Mucosa of descending colon (tissue), 3 donors: Measurements from ENCODE around the gene TMEM132C. TPM values are rescaled to one million over a fixed set of nuclear protein-coding genes. Genes with fewer than 3 reads are reported as not detected.

Source experiments
- ATAC-seq: fragments of 200-7000 bp; cut with Tn5 transposase; one replicate; pipeline ENCODE4 v1.9.1; 2020; ENCODE audit warnings: mild to moderate bottlenecking, moderate library complexity
- DNase-seq, 3 donors: peaks; one replicate each; pipeline ENCODE4 v3.0.0-alpha.2; 2020
- H3K36me3 ChIP-seq: fragments of 200-600 bp; one replicate; pipeline ENCODE4 v1.8.0; 2021; ENCODE audit warnings: low read depth, mild to moderate bottlenecking
- H3K4me1 ChIP-seq: fragments of 200-600 bp; one replicate; pipeline ENCODE4 v1.8.0; 2021; ENCODE audit warnings: low read depth, mild to moderate bottlenecking
- H3K4me3 ChIP-seq: fragments of 200-600 bp; one replicate; pipeline ENCODE4 v1.8.0; 2021; ENCODE audit warnings: mild to moderate bottlenecking
- H3K9me3 ChIP-seq: fragments of 200-600 bp; one replicate; pipeline ENCODE4 v1.8.0; 2021; ENCODE audit warnings: mild to moderate bottlenecking
- CTCF ChIP-seq: fragments of 200-600 bp; IDR thresholded peaks from one replicate; pipeline ENCODE4 v1.8.0; 2022; ENCODE audit warnings: antibody characterized with exemption, mild to moderate bottlenecking
- intact Hi-C, 2 donors: fragments of 100-400 bp; cut with DNase I in 1 of 2; cut with micrococcal nuclease in 1 of 2; formaldehyde crosslinking; loops; one replicate each; pipeline versions ENCODE4 v1.11.0 to v1.11.1; 2022; cut with DNase I, micrococcal nuclease
- total RNA-seq, 3 donors: library from RNA; stranded (reverse); fragmentation: NEBNext Ultra II Directional in 2 of 3; extraction: Animal tissue kit (Norgen Biotek cat#: 25700) in 2 of 3; gene quantifications; one replicate each; pipeline versions ENCODE4 v1.2.1 to v1.2.4, GENCODE V29; 2021 to 2023
- donor health status: DM: no; HTN: no; CAD: no; lungs with moderate emphysema.
- donor health status: DM: no; HTN: no; CAD: no.
- donor health status: DM: no; HTN: yes; CAD: no.

Gene TMEM132C
- total RNA-seq, 3 donors from 2014 or later, result 0.23 to 2.4 (median 1.2) TPM

GRCh38 chr12:128564956-128565355 is 298.0 kb downstream of the TMEM132C start:
- TF ChIP-seq CTCF, result no peak
- H3K4me3 ChIP-seq, result no peak overlapping the region
- intact Hi-C loops, result no loop called here
- no peak for DNase-seq
- H3K9me3 ChIP-seq, result no peaks in the 10 kb centered on the region
- ATAC-seq, result no peak
- H3K4me1 ChIP-seq, result no peaks in the 10 kb centered on the region
- H3K36me3 ChIP-seq, result no peaks in the 10 kb centered on the region

GRCh38 chr12:128567730-128568129 is 300.8 kb downstream of the TMEM132C start:
- Histone ChIP-seq H3K36me3 (no peaks in the 10 kb centered on the region), H3K4me1 (no peaks in the 10 kb centered on the region), H3K4me3 (no peak overlapping the region), H3K9me3 (no peaks in the 10 kb centered on the region)
- intact Hi-C loops, result no loop called here
- no peak for TF ChIP-seq CTCF
- DNase-seq (no peak), ATAC-seq (no peak)

DNA sequence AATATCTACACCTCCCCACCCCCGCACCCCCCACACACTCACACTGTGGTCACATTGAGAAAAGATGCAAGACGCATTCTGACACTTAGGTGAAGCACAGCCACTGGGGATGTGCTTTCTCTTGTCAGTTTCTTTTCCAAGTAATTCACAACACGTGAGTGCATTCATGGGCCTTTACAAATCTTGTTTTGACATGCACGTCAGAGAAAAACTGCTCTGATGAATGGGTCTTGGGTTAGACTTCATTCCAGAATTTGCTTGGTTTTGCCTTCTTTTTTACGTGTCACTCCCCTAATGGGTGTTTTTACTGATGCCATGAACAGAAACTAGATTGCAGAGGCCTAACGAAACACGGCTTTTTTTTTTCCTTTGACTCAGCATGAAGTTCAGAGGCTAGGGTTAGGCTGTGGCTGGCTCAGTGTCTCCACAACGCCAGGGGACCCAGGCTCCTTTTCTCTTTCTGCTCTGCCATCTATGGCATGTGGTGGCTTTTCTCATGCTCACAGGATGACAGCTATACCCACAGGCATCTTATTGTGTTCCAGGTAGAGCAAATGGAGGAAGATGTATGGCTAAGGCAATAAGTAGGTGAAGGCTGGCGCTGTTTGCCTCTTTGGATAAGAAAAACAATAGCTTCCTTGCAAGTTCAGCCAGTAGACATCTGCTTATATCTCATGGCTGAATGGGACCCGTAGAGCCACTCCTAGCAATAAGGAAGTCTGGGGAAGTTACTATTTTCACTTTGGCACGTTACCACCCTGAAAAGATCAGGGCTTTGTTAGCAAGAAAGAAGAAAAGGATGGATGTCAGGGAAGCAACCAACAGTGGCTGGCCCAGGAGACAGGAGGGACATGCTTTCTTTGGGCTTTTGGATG is 303.5 kb downstream of the TMEM132C start:
- H3K36me3 ChIP-seq, result no peaks in the 10 kb centered on the region
- H3K4me1 ChIP-seq, result no peaks in the 10 kb centered on the region
- intact Hi-C loops, result no loop called here
- ATAC-seq (peak; percentile 94), DNase-seq (peak in 1 of 3 donors; percentile 53)
- H3K9me3 ChIP-seq, result no peaks in the 10 kb centered on the region
- H3K4me3 ChIP-seq, result no peak overlapping the region
- TF ChIP-seq CTCF, result no peak

GRCh38 chr12:128571906-128572810 is 305.2 kb downstream of the TMEM132C start:
- intact Hi-C loops, result no loop called here
- no peaks in the 10 kb centered on the region for H3K36me3 ChIP-seq
- no peak for DNase-seq
- H3K4me3 ChIP-seq, result no peak overlapping the region
- no peaks in the 10 kb centered on the region for H3K9me3 ChIP-seq
- no peak for ATAC-seq
- no peaks in the 10 kb centered on the region for H3K4me1 ChIP-seq
- TF ChIP-seq CTCF, result no peak

DNA sequence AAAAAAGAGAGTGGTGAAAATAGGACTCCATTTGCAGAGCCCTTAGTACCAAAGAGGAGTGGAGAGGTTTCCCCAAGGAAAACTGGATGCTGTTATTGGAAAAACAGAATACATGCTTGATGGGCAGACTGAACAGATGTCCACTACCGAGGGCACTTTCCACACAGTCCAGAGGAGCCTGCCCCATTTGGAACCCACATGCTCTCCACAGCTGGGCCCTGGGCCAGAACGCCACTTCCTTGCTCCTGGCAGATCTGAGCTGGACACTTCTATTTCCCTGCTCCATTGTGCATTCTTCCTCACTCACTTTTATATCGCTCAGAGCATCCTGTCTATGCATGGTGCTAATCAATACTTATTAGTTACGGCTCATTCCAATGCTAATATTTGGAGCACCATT is 306.9 kb downstream of the TMEM132C start:
- intact Hi-C loops, result no loop called here
- H3K4me1 ChIP-seq, result no peaks in the 10 kb centered on the region
- ATAC-seq (no peak), DNase-seq (no peak)
- no peak overlapping the region for H3K4me3 ChIP-seq
- TF ChIP-seq CTCF, result no peak
- no peaks in the 10 kb centered on the region for H3K9me3 ChIP-seq
- H3K36me3 ChIP-seq, result no peaks in the 10 kb centered on the region
